Measurements from ENCODE around the gene CSRNP2. TPM values are rescaled to one million over a fixed set of nuclear protein-coding genes. Genes with fewer than 3 reads are reported as not detected.

Gene CSRNP2
- total and polyA plus RNA-seq, 2 of the 8 experiments (the other 6 are each of a cell fraction or from before 2014, with no cell fraction given) = 13.7 to 34.0 TPM

- TF ChIP-seq RFX5 (IDR thresholded peaks at IDR 0.05; ENCODE audit: borderline replicate concordance, low read depth, low read length) (no peak), MAX (IDR thresholded peaks at IDR 0.05) (no peak), YY1 (IDR thresholded peaks at IDR 0.05; ENCODE audit: low read depth, low read length) (no peak), ATF3 (IDR thresholded peaks at IDR 0.05; ENCODE audit: insufficient read depth, low read depth, low read length) (no peak), SIRT6 (IDR thresholded peaks at IDR 0.05; ENCODE audit: low read length) (no peak), SP2 (IDR thresholded peaks at IDR 0.05; ENCODE audit: low read length) (no peak)
These were observed 7.0 kb downstream of the CSRNP2 start (continued) for GRCh38 chr12:51076236-51076930.
